Effector CD4-positive, alpha-beta T cell (primary cell): ENCODE data around the gene LEAP2.
"Not testable (repeated sequence)": the region's sequence is repeated elsewhere in the genome, so short reads cannot be mapped to it uniquely, and the experiment has no call there.

Experiments
- DNase-seq: peaks from one replicate; pipeline ENCODE4 v3.0.0-alpha.2; 2020

LEAP2 gene

GRCh38 chr5:132841305-132841704 lies 32.2 kb upstream of the LEAP2 start:
- DNase-seq, result no peak

- DNase-seq, result no peak
Measured at GRCh38 chr5:132848270-132848669, 25.2 kb upstream of the LEAP2 start.

- DNase-seq, result no peak
Measured at GRCh38 chr5:132849347-132849746, 24.1 kb upstream of the LEAP2 start.

- DNase-seq, result no peak
Measured at GRCh38 chr5:132850066-132850465, 23.4 kb upstream of the LEAP2 start.

- DNase-seq, result no peak
Measured at GRCh38 chr5:132853323-132853722, 20.1 kb upstream of the LEAP2 start.

- no peak for DNase-seq
Measured at GRCh38 chr5:132853790-132854189, 19.7 kb upstream of the LEAP2 start.

- DNase-seq, result no peak
Measured at GRCh38 chr5:132854301-132854700, 19.2 kb upstream of the LEAP2 start.

GRCh38 chr5:132854992-132855391 lies 18.5 kb upstream of the LEAP2 start:
- not testable (repeated sequence) for DNase-seq

- DNase-seq, result no peak
Measured at GRCh38 chr5:132856011-132856410, 17.5 kb upstream of the LEAP2 start.

GRCh38 chr5:132859889-132860437 lies 13.5 kb upstream of the LEAP2 start:
- no peak for DNase-seq

- DNase-seq, result no peak
Measured at GRCh38 chr5:132860742-132861141, 12.7 kb upstream of the LEAP2 start.

GRCh38 chr5:132865668-132866341 lies 7.7 kb upstream of the LEAP2 start:
- DNase-seq, result no peak

- DNase-seq, result peak; percentile 90
Measured at GRCh38 chr5:132866342-132867045, 7.0 kb upstream of the LEAP2 start, which contains the start of the genes GDF9 and UQCRQ. Gene GDF9 (minus strand): TSS chr5:132866469. CDS start chr5:132864533, 1,936 bp downstream. Gene UQCRQ (plus strand): TSS chr5:132866642. CDS start chr5:132866882, 240 bp downstream.

GRCh38 chr5:132867046-132867451 lies 6.4 kb upstream of the LEAP2 start:
- no peak for DNase-seq

- DNase-seq, result no peak
Measured at GRCh38 chr5:132868754-132869153, 4.7 kb upstream of the LEAP2 start.

GRCh38 chr5:132870801-132871200 lies 2.7 kb upstream of the LEAP2 start:
- DNase-seq, result no peak

GRCh38 chr5:132871459-132872284 lies 1.8 kb upstream of the LEAP2 start:
- DNase-seq, result no peak

- no peak for DNase-seq
Measured at GRCh38 chr5:132872788-132873118, 715 bp upstream of the LEAP2 start.

GRCh38 chr5:132873930-132874271 lies 433 bp downstream of the LEAP2 start:
- DNase-seq, result no peak

GRCh38 chr5:132876020-132876759 lies 2.7 kb downstream of the LEAP2 start:
- DNase-seq, result no peak

- no peak for DNase-seq
Measured at GRCh38 chr5:132877466-132877865, 4.0 kb downstream of the LEAP2 start.

- DNase-seq, result no peak
Measured at GRCh38 chr5:132877938-132878337, 4.5 kb downstream of the LEAP2 start.
